Keratinocyte (primary cell): Measurements from ENCODE around the gene RPL14. TPM values are rescaled to one million over a fixed set of nuclear protein-coding genes. Genes with fewer than 3 reads are reported as not detected.

Experiments
- DNase-seq: peaks from one replicate; pipeline ENCODE4 v3.0.0-alpha.2; 2011; ENCODE audit warnings: low read depth, missing footprints, low spot score
- FAIRE-seq: peaks from 2 replicates; lab custom pipeline; 2011; peaks lifted over from hg19 to GRCh38; lab: Jason Lieb, UNC
- H2AFZ ChIP-seq: 2 replicates; pipeline ENCODE4 v1.6.0; 2012; ENCODE audit warnings: low read length, control low read depth, inconsistent platforms; ENCODE audit not compliant: control insufficient read depth
- H3K27ac ChIP-seq: 2 replicates; pipeline ENCODE4 v1.5.1; 2011; ENCODE audit warnings: low read length; ENCODE audit not compliant: control insufficient read depth, insufficient read depth
- H3K27me3 ChIP-seq: 3 replicates; pipeline ENCODE4 v1.6.0; 2011; ENCODE audit warnings: low read length; ENCODE audit not compliant: control insufficient read depth, insufficient read depth; ENCODE audit errors: extremely low read depth
- H3K36me3 ChIP-seq, 2 experiments: 2 replicates in 1 of 2; 3 replicates in 1 of 2; pipeline ENCODE4 v1.5.1; 2011; ENCODE audit warnings: low read length in 2 of 2, mild to moderate bottlenecking in 1 of 2; ENCODE audit not compliant: control insufficient read depth in 2 of 2, insufficient read depth in 2 of 2; ENCODE audit errors: extremely low read depth in 1 of 2
- H3K4me1 ChIP-seq: 3 replicates; pipeline ENCODE4 v1.5.1; 2011; ENCODE audit warnings: low read length; ENCODE audit not compliant: control insufficient read depth, insufficient read depth; ENCODE audit errors: extremely low read depth
- H3K4me2 ChIP-seq: 3 replicates; pipeline ENCODE4 v1.6.0; 2011; ENCODE audit warnings: low read depth, low read length; ENCODE audit not compliant: control insufficient read depth, insufficient read depth; ENCODE audit errors: extremely low read depth
- H3K4me3 ChIP-seq, 3 experiments: fragments of 200-600 bp in 1 of 3; sonication (generic) in 1 of 3; 2 replicates in 2 of 3; 3 replicates in 1 of 3; pipeline ENCODE4 v1.5.1; 2011 to 2016; ENCODE audit warnings: low read length in 3 of 3, mild to moderate bottlenecking in 3 of 3, control low read depth in 2 of 3, inconsistent platforms in 1 of 3, low read depth in 1 of 3, mixed read lengths in 1 of 3, mixed run types in 1 of 3, moderate library complexity in 1 of 3; ENCODE audit not compliant: control insufficient read depth in 2 of 3, insufficient read depth in 2 of 3; ENCODE audit errors: extremely low read depth in 1 of 3
- H3K79me2 ChIP-seq: 2 replicates; pipeline ENCODE4 v1.6.0; 2012; ENCODE audit warnings: low read length; ENCODE audit not compliant: control insufficient read depth, insufficient read depth
- H3K9ac ChIP-seq: 3 replicates; pipeline ENCODE4 v1.6.0; 2011; ENCODE audit warnings: low read length; ENCODE audit not compliant: control insufficient read depth, insufficient read depth; ENCODE audit errors: extremely low read depth
- H3K9me1 ChIP-seq: 3 replicates; pipeline ENCODE4 v1.6.0; 2011; ENCODE audit warnings: low read length; ENCODE audit not compliant: control insufficient read depth, insufficient read depth; ENCODE audit errors: extremely low read depth
- H3K9me3 ChIP-seq: 2 replicates; pipeline ENCODE4 v1.5.1; 2012; ENCODE audit warnings: low read depth, low read length; ENCODE audit not compliant: control insufficient read depth
- H4K20me1 ChIP-seq: 3 replicates; pipeline ENCODE4 v1.6.0; 2011; ENCODE audit warnings: low read length; ENCODE audit not compliant: control insufficient read depth, insufficient read depth; ENCODE audit errors: extremely low read depth
- CTCF ChIP-seq, 3 experiments: IDR thresholded peaks in 1 of 3; conservative IDR thresholded peaks in 1 of 3; optimal IDR thresholded peaks in 1 of 3; 2 replicates in 2 of 3; 3 replicates in 1 of 3; pipeline versions ENCODE3 to v1.5.1; 2011; ENCODE audit warnings: low read length in 3 of 3, mild to moderate bottlenecking in 3 of 3, moderate library complexity in 2 of 3, control low read depth in 1 of 3, inconsistent platforms in 1 of 3; ENCODE audit not compliant: insufficient read depth in 2 of 3; ENCODE audit errors: extremely low read depth in 1 of 3
- EZH2 ChIP-seq: IDR thresholded peaks from one replicate; pipeline ENCODE4 v1.6.1; 2012; ENCODE audit warnings: inconsistent platforms, mild to moderate bottlenecking, low read length, moderate library complexity
- dilution Hi-C: fragments of 300-500 bp; cut with MboI; formaldehyde crosslinking; loops from one replicate; pipeline ENCODE4 v1.7.0; 2020; ENCODE audit warnings: low sequenced_read_pairs; ENCODE audit not compliant: extremely low pct_ligation_motif_present
- polyA plus RNA-seq, 5 experiments: library from polyadenylated mRNA; depleted of rRNA in 3 of 5; stranded (reverse) in 3 of 5; stranded (forward) in 1 of 5; unstranded in 1 of 5; fragments of >200 nt; gene quantifications; 1 replicate in 1 of 5; 2 replicates in 3 of 5; 3 replicates in 1 of 5; pipeline versions ENCODE4 v1.2.1 to v1.2.3, GENCODE V29; 2011 to 2012; ENCODE audit warnings: missing spikeins in 2 of 5, low read depth in 1 of 5, low replicate concordance in 1 of 5

The RPL14 gene
- polyA plus RNA-seq, 1 donor (not counting 4 experiments of a cell fraction or from before 2014, with no cell fraction given) = 585 TPM

DNA sequence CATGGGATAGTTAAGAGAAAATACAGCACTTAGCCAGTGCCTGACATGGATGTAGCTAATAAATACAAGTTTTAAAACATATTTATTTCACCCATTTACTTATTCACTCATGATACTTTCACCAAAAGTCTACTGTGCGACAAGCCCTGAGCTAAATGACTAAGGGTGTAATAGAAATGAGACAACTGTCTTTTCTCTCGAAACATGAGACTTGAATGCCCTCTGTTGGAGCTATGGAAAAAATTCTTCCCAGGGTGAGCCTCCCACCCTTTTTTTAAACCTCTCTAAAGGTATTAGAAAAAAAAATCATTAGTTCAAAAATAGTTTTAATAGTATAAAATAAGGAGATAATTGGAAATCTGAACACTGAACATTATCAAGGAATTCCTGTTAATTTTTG is 24.3 kb upstream of the RPL14 start:
- TF ChIP-seq CTCF (optimal IDR thresholded peaks at IDR 0.05 in 1 of 3, IDR thresholded peaks at IDR 0.05 in 1 of 3, conservative IDR thresholded peaks at IDR 0.05 in 1 of 3; ENCODE audit: extremely low read depth in 1 of 3, insufficient read depth in 2 of 3, low read length in 3 of 3) (no peak), EZH2 (no peak)
- H3K9ac ChIP-seq = no peak overlapping the region
- H3K4me3 ChIP-seq = no peak overlapping the region
- H3K9me1 ChIP-seq = no peaks in the 10 kb centered on the region
- H4K20me1 ChIP-seq = no peaks in the 10 kb centered on the region
- H3K27ac ChIP-seq = no peak overlapping the region
- no peaks in the 10 kb centered on the region for H3K9me3 ChIP-seq
- H3K4me1 ChIP-seq = no peaks in the 10 kb centered on the region
- no peaks in the 10 kb centered on the region for H3K36me3 ChIP-seq
- H3K27me3 ChIP-seq = no peaks in the 10 kb centered on the region
- no peak for DNase-seq
- dilution Hi-C loops = no loop called here
- H3K4me2 ChIP-seq = no peak overlapping the region
- no peaks in the 10 kb centered on the region for H3K79me2 ChIP-seq
- H2AFZ ChIP-seq = no peak overlapping the region
- FAIRE-seq = no peak

GRCh38 chr3:40437889-40438288 is 19.2 kb upstream of the RPL14 start:
- Histone ChIP-seq H3K36me3 (no peaks in the 10 kb centered on the region), H3K9me1 (no peaks in the 10 kb centered on the region), H3K4me3 (no peak overlapping the region), H3K4me1 (no peaks in the 10 kb centered on the region), H3K4me2 (no peak overlapping the region), H3K79me2 (no peaks in the 10 kb centered on the region), H4K20me1 (no peaks in the 10 kb centered on the region), H2AFZ (no peak overlapping the region), H3K27ac (no peak overlapping the region), H3K9me3 (no peaks in the 10 kb centered on the region), H3K9ac (no peak overlapping the region), H3K27me3 (no peaks in the 10 kb centered on the region)
- FAIRE-seq = no peak
- dilution Hi-C loops = no loop called here
- TF ChIP-seq EZH2 (no peak), CTCF (optimal IDR thresholded peaks at IDR 0.05 in 1 of 3, IDR thresholded peaks at IDR 0.05 in 1 of 3, conservative IDR thresholded peaks at IDR 0.05 in 1 of 3; ENCODE audit: extremely low read depth in 1 of 3, insufficient read depth in 2 of 3, low read length in 3 of 3) (no peak)
- no peak for DNase-seq
